A549 (cell line): ENCODE measurements around the gene CDK10. TPM values are rescaled to one million over a fixed set of nuclear protein-coding genes. Genes with fewer than 3 reads are reported as not detected.
"Not testable (repeated sequence)": the region's sequence is repeated elsewhere in the genome, so short reads cannot be mapped to it uniquely, and the experiment has no call there.

Source experiments
- ATAC-seq, 2 experiments: fragments of 200-7000 bp in 1 of 2; fragments of >200 bp in 1 of 2; cut with Nextera tagmentation in 1 of 2; cut with Tn5 transposase in 1 of 2; 3 replicates each; pipeline versions ENCODE4 v1.8.0 to v1.9.1; 2018 to 2020; ENCODE audit warnings: mild to moderate bottlenecking in 1 of 2, moderate library complexity in 1 of 2
- CTCF ChIA-PET: fragments of 300-600 bp; sonication (Branson Sonifier 250); formaldehyde crosslinking; extraction: SDS; loops from one replicate; lab custom pipeline; 2021; ENCODE audit warnings: antibody characterized with exemption, inconsistent platforms; lab: Yijun Ruan, JAX
- POLR2A ChIA-PET: fragments of 350-600 bp; formaldehyde crosslinking; extraction: SDS; loops from one replicate; lab custom pipeline; 2021; ENCODE audit warnings: antibody characterized with exemption, inconsistent platforms; lab: Yijun Ruan, JAX
- DNase-seq, 2 experiments: peaks; one replicate each; pipeline versions ENCODE4 v3.0.0 to v3.0.0-alpha.2; 2011 to 2016; ENCODE audit warnings: low read depth in 1 of 2, low spot score in 1 of 2
- FAIRE-seq: peaks from 2 replicates; lab custom pipeline; 2011; peaks lifted over from hg19 to GRCh38; lab: Jason Lieb, UNC
- H3K27ac ChIP-seq, 2 experiments: fragments of >200 bp; sonication (Bioruptor Twin); formaldehyde crosslinking; 3 replicates each; pipeline ENCODE4 v1.5.1; 2016 to 2017
- H3K4me1 ChIP-seq: fragments of >200 bp; sonication (Bioruptor Twin); formaldehyde crosslinking; 3 replicates; pipeline ENCODE4 v1.6.1; 2016
- H3K4me2 ChIP-seq: fragments of >200 bp; sonication (Bioruptor Twin); formaldehyde crosslinking; 3 replicates; pipeline ENCODE4 v1.6.1; 2016
- H3K4me3 ChIP-seq: fragments of >200 bp; sonication (Bioruptor Twin); formaldehyde crosslinking; 3 replicates; pipeline ENCODE4 v1.5.1; 2016
- H3K9me3 ChIP-seq: fragments of >200 bp; sonication (Bioruptor Twin); formaldehyde crosslinking; 3 replicates; pipeline ENCODE4 v1.6.1; 2016
- ATOH8 ChIP-seq: fragments of 250-450 bp; sonication (Bioruptor Pico); IDR thresholded peaks from 2 replicates; pipeline ENCODE4 v1.5.0; 2020; ENCODE audit warnings: low read depth, mild to moderate bottlenecking, moderate library complexity
- CBX8 ChIP-seq: fragments of 200-600 bp; sonication (generic); IDR thresholded peaks from 2 replicates; pipeline ENCODE4 v1.6.1; 2016
- CHD2 ChIP-seq: fragments of 150-350 bp; IDR thresholded peaks from 2 replicates; pipeline ENCODE4 v1.6.1; 2014; ENCODE audit warnings: low read length; ENCODE audit not compliant: partially characterized antibody
- CTCF ChIP-seq: fragments of >200 bp; sonication (Bioruptor Twin); formaldehyde crosslinking; IDR thresholded peaks from 3 replicates; pipeline ENCODE4 v1.5.1; 2016
- ESRRA ChIP-seq: fragments of 150-350 bp; IDR thresholded peaks from 2 replicates; pipeline ENCODE4 v1.6.1; 2014; ENCODE audit warnings: mild to moderate bottlenecking, low read length, borderline replicate concordance
- HES2 ChIP-seq: fragments of >200 bp; sonication (Bioruptor Twin); formaldehyde crosslinking; IDR thresholded peaks from 2 replicates; pipeline ENCODE4 v1.6.1; 2016
- HOXA7 ChIP-seq: fragments of 250-450 bp; sonication (Bioruptor Pico); IDR thresholded peaks from 2 replicates; pipeline ENCODE4 v1.5.0; 2020; ENCODE audit warnings: mild to moderate bottlenecking, moderate library complexity
- HOXB13 ChIP-seq: fragments of 250-450 bp; sonication (Bioruptor Pico); IDR thresholded peaks from 2 replicates; pipeline ENCODE4 v1.5.0; 2020; ENCODE audit warnings: low read depth, mild to moderate bottlenecking, moderate library complexity
- MAFK ChIP-seq: fragments of 450-650 bp; IDR thresholded peaks from 2 replicates; pipeline ENCODE4 v1.6.1; 2014; ENCODE audit not compliant: partially characterized antibody
- MAZ ChIP-seq: fragments of 150-350 bp; IDR thresholded peaks from 2 replicates; pipeline ENCODE4 v1.6.1; 2014; ENCODE audit warnings: antibody characterized with exemption, low read depth, low read length, borderline replicate concordance
- POLR2A ChIP-seq: IDR thresholded peaks from 2 replicates; pipeline ENCODE4 v1.6.1; 2012; ENCODE audit warnings: mild to moderate bottlenecking, low read length
- REST ChIP-seq: fragments of 200-600 bp; sonication (generic); IDR thresholded peaks from 2 replicates; pipeline ENCODE4 v1.6.1; 2016; ENCODE audit warnings: antibody characterized with exemption, mild to moderate bottlenecking, moderate library complexity
- SREBF2 ChIP-seq: fragments of 450-650 bp; IDR thresholded peaks from 2 replicates; pipeline ENCODE4 v1.6.1; 2014; ENCODE audit warnings: mild to moderate bottlenecking, moderate library complexity
- ZFP36 ChIP-seq: fragments of 450-650 bp; IDR thresholded peaks from 2 replicates; pipeline ENCODE4 v1.6.1; 2014; ENCODE audit warnings: borderline replicate concordance; ENCODE audit not compliant: partially characterized antibody
- ZNF302 ChIP-seq: fragments of 250-450 bp; sonication (Bioruptor Pico); IDR thresholded peaks from 2 replicates; pipeline ENCODE4 v1.9.0; 2021; ENCODE audit warnings: inconsistent platforms, mild to moderate bottlenecking, moderate library complexity
- WGBS: methylation state at CpG from one replicate; pipeline ENCODE4 v1.1.6; 2017; ENCODE audit errors: missing lambda C conversion rate; 5-methylcytosine and 5-hydroxymethylcytosine counted together
- polyA plus RNA-seq, 4 experiments: library from polyadenylated mRNA; depleted of rRNA in 3 of 4; stranded (reverse); fragments of >200 nt; fragmentation: RNase III in 1 of 4; extraction: RNeasy Plus Mini Kit Qiagen cat#74134 plus additional on column Dnase treatment in 1 of 4; gene quantifications; 2 replicates in 3 of 4; 3 replicates in 1 of 4; pipeline ENCODE4 v1.2.3, GENCODE V29; 2011 to 2017

CDK10 gene
- polyA plus RNA-seq, 2 of the 4 experiments (the other 2 are of a cell fraction): 35.9 to 55.3 TPM

GRCh38 chr16:89693931-89694783 is 7.7 kb downstream of the CDK10 start:
- 91% methylated on average over 17 of the region's 32 CpGs for WGBS
- no peak for DNase-seq
- TF ChIP-seq REST (no peak), CHD2 (no peak), HOXA7 (CRISPR knock-in tag) (no peak), CBX8 (no peak), MAZ (no peak), SREBF2 (no peak), POLR2A (no peak), HES2 (no peak), HOXB13 (CRISPR knock-in tag) (no peak), MAFK (no peak), ESRRA (no peak), ZFP36 (no peak), ATOH8 (no peak), CTCF (no peak), ZNF302 (no peak)
- FAIRE-seq: no peak
- POLR2A ChIA-PET: no interaction called here
- CTCF ChIA-PET: interaction anchor here (0.6 to 1.0 kb wide), 3 partner anchors 78 to 167 kb away, joined by 3 to 4 read pairs (median 3); no protein-coding TSS in a partner anchor
- Histone ChIP-seq H3K4me3 (no peak overlapping the region), H3K9me3 (no peaks in the 10 kb centered on the region), H3K4me1 (no peaks in the 10 kb centered on the region), H3K27ac (no peak overlapping the region), H3K4me2 (no peak overlapping the region)
- ATAC-seq: peak in 1 of 2 experiments; percentile 2; a peak in 3 of 6 replicates

- CTCF ChIA-PET: interaction anchor here (0.6 to 1.0 kb wide), 2 partner anchors 101 to 167 kb away, joined by 3 read pairs; no protein-coding TSS in a partner anchor
Measured at GRCh38 chr16:89694784-89695085, 8.2 kb downstream of the CDK10 start.

More at GRCh38 chr16:89694784-89695085, 8.2 kb downstream of the CDK10 start:
- not testable (repeated sequence) for FAIRE-seq, H3K27ac ChIP-seq, H3K4me2 ChIP-seq, H3K4me1 ChIP-seq, H3K4me3 ChIP-seq, H3K9me3 ChIP-seq, ATAC-seq, DNase-seq
- 90% methylated on average over 6 of the region's 23 CpGs for WGBS
- POLR2A ChIA-PET: interaction anchor here (4.4 kb wide), 1 partner anchor 8 kb away, joined by 26 read pairs; the partner anchor contains the start of gene CDK10
